CD4-positive, alpha-beta T cell treated with Interleukin-10 for 1 hour (primary cell): ENCODE data around the gene GALNTL6.
"Not testable (repeated sequence)": the region's sequence is repeated elsewhere in the genome, so short reads cannot be mapped to it uniquely, and the experiment has no call there.

Experiments used
- DNase-seq: peaks from one replicate; pipeline ENCODE4 v3.0.0-alpha.2; 2020

Gene GALNTL6

GRCh38 chr4:172776203-172776861 lies 963.1 kb downstream of the GALNTL6 start:
- DNase-seq, result no peak

GRCh38 chr4:172777729-172778431 lies 964.7 kb downstream of the GALNTL6 start:
- no peak for DNase-seq

GRCh38 chr4:172778583-172778982 lies 965.4 kb downstream of the GALNTL6 start:
- no peak for DNase-seq

GRCh38 chr4:172780566-172781081 lies 967.4 kb downstream of the GALNTL6 start:
- no peak for DNase-seq

GRCh38 chr4:172785613-172786012 lies 972.4 kb downstream of the GALNTL6 start:
- DNase-seq, result no peak

GRCh38 chr4:172786039-172786792 lies 973.0 kb downstream of the GALNTL6 start:
- DNase-seq, result no peak

- DNase-seq, result no peak
Measured at GRCh38 chr4:172787111-172787510, 973.9 kb downstream of the GALNTL6 start.

- no peak for DNase-seq
Measured at GRCh38 chr4:172791841-172792240, 978.6 kb downstream of the GALNTL6 start.

GRCh38 chr4:172793565-172794306 lies 980.5 kb downstream of the GALNTL6 start:
- no peak for DNase-seq

- DNase-seq, result no peak
Measured at GRCh38 chr4:172794307-172794703, 981.1 kb downstream of the GALNTL6 start.

- DNase-seq, result not testable (repeated sequence)
Measured at GRCh38 chr4:172797281-172797680, 984.1 kb downstream of the GALNTL6 start.

GRCh38 chr4:172802032-172802431 lies 988.8 kb downstream of the GALNTL6 start:
- DNase-seq, result no peak

GRCh38 chr4:172806841-172807240 lies 993.6 kb downstream of the GALNTL6 start:
- DNase-seq, result no peak

- DNase-seq, result no peak
Measured at GRCh38 chr4:172808196-172808595, 995.0 kb downstream of the GALNTL6 start.

GRCh38 chr4:172809319-172809718 lies 996.1 kb downstream of the GALNTL6 start:
- no peak for DNase-seq

- no peak for DNase-seq
Measured at GRCh38 chr4:172813359-172813923, 1000.2 kb downstream of the GALNTL6 start.

GRCh38 chr4:172815499-172816164 lies 1002.4 kb downstream of the GALNTL6 start:
- no peak for DNase-seq

GRCh38 chr4:172818901-172819300 lies 1005.7 kb downstream of the GALNTL6 start:
- DNase-seq, result no peak

GRCh38 chr4:172819353-172819752 lies 1006.1 kb downstream of the GALNTL6 start:
- no peak for DNase-seq

GRCh38 chr4:172822331-172822730 lies 1009.1 kb downstream of the GALNTL6 start:
- no peak for DNase-seq

GRCh38 chr4:172826346-172826745 lies 1013.1 kb downstream of the GALNTL6 start:
- no peak for DNase-seq

- DNase-seq, result no peak
Measured at GRCh38 chr4:172826861-172827260, 1013.7 kb downstream of the GALNTL6 start.
